HepG2 (cell line): ENCODE measurements around the gene GRPEL2. TPM values are rescaled to one million over a fixed set of nuclear protein-coding genes. Genes with fewer than 3 reads are reported as not detected.
"Not testable (repeated sequence)": the region's sequence is repeated elsewhere in the genome, so short reads cannot be mapped to it uniquely, and the experiment has no call there.

Experiments
- ATAC-seq: fragments of 200-7000 bp; cut with Tn5 transposase; 3 replicates; pipeline ENCODE4 v1.9.1; 2020; ENCODE audit warnings: mild to moderate bottlenecking, moderate library complexity
- BruUV-seq: library from RNA; stranded (reverse); fragments of 400-500 nt; replicated peaks from 2 replicates; lab custom pipeline; 2021; lab: Mats Ljungman, UMichigan
- CTCF ChIA-PET: fragments of 300-600 bp; formaldehyde crosslinking; extraction: SDS; loops from one replicate; lab custom pipeline; 2021; ENCODE audit warnings: low total read pairs, inconsistent platforms, low intra/inter-chr PET ratio; lab: Yijun Ruan, JAX
- POLR2A ChIA-PET: fragments of 350-600 bp; sonication (Branson Sonifier 250); formaldehyde crosslinking; loops from one replicate; lab custom pipeline; 2020; ENCODE audit warnings: antibody characterized with exemption, inconsistent platforms; lab: Yijun Ruan, JAX
- DNase-seq: peaks from one replicate; pipeline ENCODE4 v3.0.0-alpha.2; 2015; ENCODE audit warnings: low spot score
- FAIRE-seq: peaks from 3 replicates; lab custom pipeline; 2011; peaks lifted over from hg19 to GRCh38; lab: Jason Lieb, UNC
- H2AFZ ChIP-seq: one replicate; pipeline ENCODE4 v1.6.1; 2011; ENCODE audit warnings: low read length, inconsistent platforms
- H3K27ac ChIP-seq: fragments of 300-600 bp; 3 replicates; pipeline ENCODE4 v1.8.0; 2011; ENCODE audit warnings: mixed run types, mild to moderate bottlenecking, mixed read lengths, low read length, inconsistent platforms; ENCODE audit not compliant: insufficient read depth; ENCODE audit errors: extremely low read length
- H3K27me3 ChIP-seq, 2 experiments: fragments of 200-600 bp in 1 of 2; 2 replicates in 1 of 2; 3 replicates in 1 of 2; pipeline versions ENCODE4 v1.6.0 to v1.8.0; 2011; ENCODE audit warnings: low read length in 2 of 2, mild to moderate bottlenecking in 2 of 2, moderate library complexity in 2 of 2, inconsistent platforms in 1 of 2; ENCODE audit not compliant: insufficient read depth in 2 of 2, control insufficient read depth in 1 of 2
- H3K36me3 ChIP-seq, 2 experiments: fragments of 200-600 bp in 1 of 2; replicated peaks in 1 of 2; 2 replicates in 1 of 2; 3 replicates in 1 of 2; pipeline versions ENCODE4 v1.5.1 to v1.8.0; 2011; ENCODE audit warnings: low read length in 2 of 2, inconsistent platforms in 1 of 2; ENCODE audit not compliant: insufficient read depth in 2 of 2, control insufficient read depth in 1 of 2
- H3K4me1 ChIP-seq: 2 replicates; pipeline ENCODE4 v1.5.1; 2012; ENCODE audit warnings: low read length, inconsistent platforms; ENCODE audit not compliant: insufficient read depth
- H3K4me2 ChIP-seq: 2 replicates; pipeline ENCODE4 v1.6.0; 2011; ENCODE audit warnings: low read depth, low read length, inconsistent platforms
- H3K4me3 ChIP-seq, 3 experiments: fragments of 200-600 bp in 1 of 3; sonication (generic), shearing (Covaris generic) in 1 of 3; replicated peaks in 1 of 3; 2 replicates each; pipeline ENCODE4 v1.5.1; 2011 to 2016; ENCODE audit warnings: low read length in 3 of 3, inconsistent platforms in 2 of 3, low read depth in 2 of 3, mild to moderate bottlenecking in 2 of 3, control low read depth in 1 of 3, mixed read lengths in 1 of 3; ENCODE audit not compliant: insufficient read depth in 1 of 3
- H3K79me2 ChIP-seq: one replicate; pipeline ENCODE4 v1.6.1; 2011; ENCODE audit warnings: low read length, inconsistent platforms; ENCODE audit not compliant: insufficient read depth
- H3K9ac ChIP-seq: 2 replicates; pipeline ENCODE4 v1.6.0; 2011; ENCODE audit warnings: mild to moderate bottlenecking, low read depth, low read length, inconsistent platforms; ENCODE audit not compliant: insufficient read depth
- H3K9me3 ChIP-seq: 2 replicates; pipeline ENCODE4 v1.5.1; 2012; ENCODE audit warnings: mild to moderate bottlenecking, low read length
- H4K20me1 ChIP-seq: 2 replicates; pipeline ENCODE4 v1.6.0; 2011; ENCODE audit warnings: inconsistent platforms, mild to moderate bottlenecking, low read length, moderate library complexity; ENCODE audit not compliant: insufficient read depth
- ARNT2 ChIP-seq: sonication (generic); formaldehyde crosslinking; IDR thresholded peaks from 2 replicates; pipeline ENCODE4 v1.8.0; 2022; ENCODE audit warnings: mild to moderate bottlenecking, low read depth, missing genetic modification reagents, moderate library complexity
- FOXK2 ChIP-seq: fragments of 450-650 bp; IDR thresholded peaks from 2 replicates; pipeline ENCODE4 v1.6.1; 2016
- HNRNPK ChIP-seq: fragments of 200-400 bp; formaldehyde crosslinking; IDR thresholded peaks from 2 replicates; pipeline ENCODE4 v1.6.1; 2018; ENCODE audit warnings: low read length, low read depth, moderate library complexity, mild to moderate bottlenecking; ENCODE audit not compliant: poor library complexity, severe bottlenecking
- MATR3 ChIP-seq: sonication (generic); formaldehyde crosslinking; IDR thresholded peaks from 2 replicates; pipeline ENCODE4 v1.4.0; 2020; ENCODE audit warnings: missing genetic modification reagents
- NFE2 ChIP-seq: sonication (generic); formaldehyde crosslinking; IDR thresholded peaks from 2 replicates; pipeline ENCODE4 v1.4.0; 2020; ENCODE audit warnings: missing genetic modification reagents
- RFXAP ChIP-seq: sonication (generic); formaldehyde crosslinking; IDR thresholded peaks from 2 replicates; pipeline ENCODE4 v1.4.0; 2020; ENCODE audit warnings: missing genetic modification reagents, borderline replicate concordance
- TEAD2 ChIP-seq: sonication (generic); formaldehyde crosslinking; IDR thresholded peaks from 2 replicates; pipeline ENCODE4 v1.9.0; 2021; ENCODE audit warnings: missing genetic modification reagents
- ZNF264 ChIP-seq: sonication (generic); formaldehyde crosslinking; IDR thresholded peaks from 2 replicates; pipeline ENCODE4 v1.4.0; 2020; ENCODE audit warnings: missing genetic modification reagents
- ZNF543 ChIP-seq: sonication (generic); formaldehyde crosslinking; IDR thresholded peaks from 2 replicates; pipeline ENCODE4 v1.4.0; 2020; ENCODE audit warnings: mild to moderate bottlenecking, missing genetic modification reagents
- WGBS: methylation state at CpG from one replicate; pipeline ENCODE4 v1.1.6; 2017; ENCODE audit warnings: low lambda C conversion rate; 5-methylcytosine and 5-hydroxymethylcytosine counted together
- in situ Hi-C: cut with HindIII; loops from 2 replicates; pipeline ENCODE4 v1.10.0; 2017; ENCODE audit warnings: low pct_unique_long_range_greater_than_20kb; ENCODE audit not compliant: extremely low pct_ligation_motif_present
- intact Hi-C: fragments of 100-400 bp; cut with micrococcal nuclease; formaldehyde crosslinking; loops from one replicate; pipeline ENCODE4 v1.10.0; 2022; ENCODE audit not compliant: unreplicated experiment
- polyA plus RNA-seq, 8 experiments: library from polyadenylated mRNA; depleted of rRNA in 3 of 8; stranded (reverse) in 7 of 8; unstranded in 1 of 8; fragments of >200 nt; fragmentation: Illumina TruSeq in 4 of 8; extraction: Trizol in 4 of 8; gene quantifications; 2 replicates each; pipeline versions ENCODE4 v1.2.1 to v1.2.3, GENCODE V29; 2011 to 2016; ENCODE audit warnings: low read depth in 4 of 8, missing spikeins in 1 of 8, mixed read lengths in 1 of 8; ENCODE audit not compliant: insufficient read depth in 1 of 8
- total RNA-seq, 5 experiments: library from RNA; depleted of rRNA; stranded (reverse); fragments of >200 nt; fragmentation: Illumina TruSeq; extraction: Trizol; gene quantifications; 2 replicates each; pipeline ENCODE4 v1.2.3, GENCODE V29; 2016; ENCODE audit warnings: low read depth in 1 of 5
- TF ChIP-seq, protein P1 (sequence below): sonication (generic); formaldehyde crosslinking; IDR thresholded peaks from 2 replicates; pipeline ENCODE4 v1.5.1; 2020; ENCODE audit warnings: missing genetic modification reagents, mild to moderate bottlenecking, borderline replicate concordance
- TF ChIP-seq, protein P2 (sequence below): IDR thresholded peaks from 2 replicates; pipeline ENCODE4 v1.6.1; 2016; ENCODE audit warnings: mild to moderate bottlenecking, missing biosample characterization, missing genetic modification reagents
- TF ChIP-seq, protein P3 (sequence below): sonication (generic); formaldehyde crosslinking; IDR thresholded peaks from 2 replicates; pipeline ENCODE4 v1.8.0; 2022; ENCODE audit warnings: missing genetic modification reagents, low read depth, mild to moderate bottlenecking, borderline replicate concordance

The GRPEL2 gene
- total and polyA plus RNA-seq, 2 of the 13 experiments (the other 11 are each of a cell fraction or from before 2014, with no cell fraction given), result 13.1 to 16.6 TPM

DNA sequence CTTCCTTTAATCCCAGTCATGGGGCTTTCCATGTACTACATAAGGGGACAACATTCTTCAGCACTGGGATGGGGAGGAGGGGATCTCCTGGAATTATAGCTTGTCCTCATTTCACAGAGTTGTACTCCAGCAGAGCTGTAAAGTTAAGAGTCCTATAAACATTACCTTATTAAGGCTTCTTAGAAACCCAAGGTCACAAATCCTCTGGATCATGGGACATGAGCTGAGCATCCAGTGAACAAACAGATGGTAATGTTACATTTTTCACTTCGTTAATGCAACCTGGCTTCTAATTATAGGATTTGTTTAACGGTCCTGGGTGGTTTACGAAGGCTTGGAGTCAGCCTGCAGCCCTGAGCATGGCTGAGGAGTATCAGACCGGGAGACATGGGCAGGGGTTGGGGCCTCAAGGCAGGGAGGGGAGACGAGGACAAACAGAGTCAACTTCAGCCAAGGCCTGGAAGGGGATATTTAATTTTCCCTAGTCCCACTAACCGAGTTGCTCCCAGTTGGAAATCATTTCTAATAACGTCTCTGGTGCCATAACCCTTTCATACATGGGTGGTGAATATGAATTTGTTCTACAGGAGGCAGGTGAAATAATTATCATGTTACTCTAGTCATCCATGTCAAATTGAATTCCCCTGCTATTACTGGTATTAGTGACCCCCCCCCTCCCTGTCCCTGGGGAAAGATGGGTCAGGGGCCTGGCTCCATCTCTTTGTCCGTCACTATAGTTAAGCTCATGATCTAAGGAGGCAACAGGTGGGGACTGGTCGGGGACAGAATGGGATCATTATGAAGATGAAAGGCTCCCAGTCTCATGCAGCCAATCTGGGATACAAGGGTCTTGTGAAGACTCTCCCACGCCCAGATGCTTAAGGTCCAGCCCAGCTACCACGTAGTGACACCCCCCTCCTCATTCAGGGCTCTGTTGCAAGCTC lies 44.5 kb downstream of the GRPEL2 start (continued):
- TF ChIP-seq, protein P1, sequence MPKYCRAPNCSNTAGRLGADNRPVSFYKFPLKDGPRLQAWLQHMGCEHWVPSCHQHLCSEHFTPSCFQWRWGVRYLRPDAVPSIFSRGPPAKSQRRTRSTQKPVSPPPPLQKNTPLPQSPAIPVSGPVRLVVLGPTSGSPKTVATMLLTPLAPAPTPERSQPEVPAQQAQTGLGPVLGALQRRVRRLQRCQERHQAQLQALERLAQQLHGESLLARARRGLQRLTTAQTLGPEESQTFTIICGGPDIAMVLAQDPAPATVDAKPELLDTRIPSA, result no peak
- TF ChIP-seq ZNF264, result no peak
- TF ChIP-seq, protein P2, sequence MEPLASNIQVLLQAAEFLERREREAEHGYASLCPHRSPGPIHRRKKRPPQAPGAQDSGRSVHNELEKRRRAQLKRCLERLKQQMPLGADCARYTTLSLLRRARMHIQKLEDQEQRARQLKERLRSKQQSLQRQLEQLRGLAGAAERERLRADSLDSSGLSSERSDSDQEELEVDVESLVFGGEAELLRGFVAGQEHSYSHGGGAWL (CRISPR knock-in tag), result no peak
- TF ChIP-seq TEAD2, result no peak
- TF ChIP-seq MATR3 (CRISPR knock-in tag), result no peak
- no peak for TF ChIP-seq RFXAP (CRISPR knock-in tag)
- TF ChIP-seq NFE2 (CRISPR knock-in tag), result no peak
- no peak for TF ChIP-seq HNRNPK
- no peak for TF ChIP-seq ARNT2 (CRISPR knock-in tag)
- no peak for TF ChIP-seq ZNF543
- TF ChIP-seq FOXK2, result no peak
- TF ChIP-seq, protein P3, sequence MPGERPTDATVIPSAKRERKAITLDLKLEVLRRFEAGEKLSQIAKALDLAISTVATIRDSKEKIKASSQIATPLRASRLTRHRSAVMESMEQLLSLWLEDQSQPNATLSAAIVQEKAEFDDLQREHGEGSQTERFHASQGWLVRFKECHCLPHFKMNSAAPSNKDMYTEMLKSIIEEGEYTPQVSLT (CRISPR knock-in tag), result no peak

DNA sequence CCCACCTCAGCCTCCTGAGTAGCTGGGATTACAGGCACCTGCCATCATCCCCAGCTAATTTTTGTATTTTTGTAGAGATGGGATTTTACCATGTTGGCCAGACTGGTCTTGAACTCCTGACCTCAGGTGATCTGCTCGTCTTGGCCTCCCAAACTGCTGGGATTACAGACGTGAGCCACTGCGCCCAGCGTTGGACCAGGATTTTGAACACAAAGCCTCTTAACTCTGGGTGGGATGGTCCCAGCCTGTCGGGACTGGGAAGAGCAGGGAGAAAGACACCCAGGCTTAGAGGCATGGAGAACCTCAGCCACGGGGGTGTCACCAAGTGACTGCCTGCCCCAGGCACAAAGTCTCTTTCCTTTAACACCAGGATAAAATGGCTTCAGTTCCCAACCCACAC lies 45.8 kb downstream of the GRPEL2 start:
- FAIRE-seq, H4K20me1 ChIP-seq, H3K4me2 ChIP-seq, H3K9ac ChIP-seq, H3K36me3 ChIP-seq, H3K4me3 ChIP-seq, intact Hi-C loops, in situ Hi-C loops, H3K9me3 ChIP-seq, BruUV-seq, H2AFZ ChIP-seq, H3K27ac ChIP-seq, POLR2A ChIA-PET, DNase-seq, ATAC-seq, H3K27me3 ChIP-seq, H3K79me2 ChIP-seq, CTCF ChIA-PET: not testable (repeated sequence)
- H3K4me1 ChIP-seq, result peaks cover 19% of the 10 kb centered on the region
- WGBS, result 25% methylated on average over 4 of the region's 6 CpGs
